IPS-15b (cell line): ENCODE results near the gene ALDH4A1.

Source experiments
- H3K27me3 ChIP-seq: one replicate; pipeline ENCODE4 v1.6.1; 2013; ENCODE audit warnings: low read length; ENCODE audit not compliant: control insufficient read depth, insufficient read depth
- H3K36me3 ChIP-seq: one replicate; pipeline ENCODE4 v1.6.1; 2013; ENCODE audit warnings: low read length; ENCODE audit not compliant: control insufficient read depth, insufficient read depth
- H3K4me1 ChIP-seq: one replicate; pipeline ENCODE4 v1.6.1; 2013; ENCODE audit warnings: mild to moderate bottlenecking, low read length; ENCODE audit not compliant: control insufficient read depth, insufficient read depth
- H3K4me3 ChIP-seq: one replicate; pipeline ENCODE4 v1.5.1; 2013; ENCODE audit warnings: low read depth, low read length
- H3K9ac ChIP-seq: one replicate; pipeline ENCODE4 v1.6.1; 2013; ENCODE audit warnings: low read depth, mild to moderate bottlenecking, low read length
- H3K9me3 ChIP-seq: one replicate; pipeline ENCODE4 v1.6.1; 2013; ENCODE audit warnings: mild to moderate bottlenecking, low read length; ENCODE audit not compliant: control insufficient read depth, insufficient read depth

Gene ALDH4A1

DNA sequence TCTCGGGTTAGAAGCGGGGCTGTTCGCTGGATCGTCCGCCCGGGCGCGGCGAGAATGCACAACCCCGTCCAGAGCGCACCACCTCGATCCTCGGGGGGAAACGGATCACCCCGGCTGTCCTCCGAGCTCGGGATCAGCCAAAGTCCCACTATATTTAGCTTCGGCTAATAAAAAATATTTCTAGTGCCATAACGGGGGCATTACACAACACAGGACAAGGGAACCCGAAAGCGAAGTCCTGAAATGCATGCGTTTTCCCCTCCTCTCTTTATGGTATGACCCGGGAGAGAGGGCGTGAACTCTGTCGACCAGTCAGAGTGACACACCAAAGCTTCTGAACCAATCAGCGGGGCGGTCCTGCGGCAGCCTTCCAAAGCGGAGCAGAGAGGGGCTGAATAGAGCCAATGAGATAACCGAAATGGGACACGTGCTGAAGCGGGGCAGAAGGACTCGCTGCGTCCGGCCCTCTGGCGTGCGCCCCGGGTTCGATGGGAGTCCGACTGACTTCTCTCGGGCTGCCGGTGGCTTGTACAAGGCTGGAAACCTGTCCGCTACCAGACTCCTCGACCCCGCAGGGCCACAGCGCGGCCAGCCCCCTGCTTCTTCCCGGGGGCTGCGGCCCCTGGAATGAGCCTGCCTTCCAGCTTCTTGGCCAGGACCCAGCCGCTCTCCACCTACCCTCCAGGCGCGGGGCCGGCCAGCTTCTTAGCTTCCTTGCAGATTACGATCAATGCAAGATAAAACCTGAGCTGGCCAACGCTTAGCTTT, at the start of gene ALDH4A1:
TSS of gene ALDH4A1 (minus strand) at position 33 of the 768 bp plus-strand sequence. CDS start at position 1, 32 bp downstream.
- Histone ChIP-seq H3K4me1 (no peaks in the 10 kb centered on the region), H3K27me3 (no peaks in the 10 kb centered on the region), H3K9ac (peak within 1 kb of the TSS; percentile 96), H3K4me3 (peak within 1 kb of the TSS; percentile 82), H3K36me3 (no peaks in the 10 kb centered on the region), H3K9me3 (no peaks in the 10 kb centered on the region)

GRCh38 chr1:18951818-18952391, 49.5 kb upstream of the ALDH4A1 start:
- peaks cover 10% of the 10 kb centered on the region for H3K27me3 ChIP-seq
- peaks cover 18% of the 10 kb centered on the region for H3K4me1 ChIP-seq
- no peak overlapping the region for H3K4me3 ChIP-seq
- no peak overlapping the region for H3K9ac ChIP-seq
- H3K36me3 ChIP-seq = no peaks in the 10 kb centered on the region
- H3K9me3 ChIP-seq = no peaks in the 10 kb centered on the region

- no peak overlapping the region for H3K9ac ChIP-seq
- peaks cover 10% of the 10 kb centered on the region for H3K27me3 ChIP-seq
- H3K36me3 ChIP-seq = no peaks in the 10 kb centered on the region
- H3K4me3 ChIP-seq = no peak overlapping the region
- peaks cover 18% of the 10 kb centered on the region for H3K4me1 ChIP-seq
- H3K9me3 ChIP-seq = no peaks in the 10 kb centered on the region
Observed at GRCh38 chr1:18951416-18951815, 49.1 kb upstream of the ALDH4A1 start.

- Histone ChIP-seq H3K36me3 (no peaks in the 10 kb centered on the region), H3K9me3 (no peaks in the 10 kb centered on the region), H3K4me3 (no peak overlapping the region), H3K4me1 (peaks cover 20% of the 10 kb centered on the region), H3K9ac (no peak overlapping the region), H3K27me3 (peaks cover 10% of the 10 kb centered on the region)
Observed at GRCh38 chr1:18950401-18951026, 48.2 kb upstream of the ALDH4A1 start.

- H3K9me3 ChIP-seq = no peaks in the 10 kb centered on the region
- no peak overlapping the region for H3K9ac ChIP-seq
- no peaks in the 10 kb centered on the region for H3K36me3 ChIP-seq
- H3K4me1 ChIP-seq = peaks cover 24% of the 10 kb centered on the region
- no peak overlapping the region for H3K4me3 ChIP-seq
- peaks cover 7% of the 10 kb centered on the region for H3K27me3 ChIP-seq
Observed at GRCh38 chr1:18949686-18950400, 47.5 kb upstream of the ALDH4A1 start.

GRCh38 chr1:18948913-18949685, 46.7 kb upstream of the ALDH4A1 start:
- no peaks in the 10 kb centered on the region for H3K36me3 ChIP-seq
- no peak overlapping the region for H3K4me3 ChIP-seq
- peaks cover 19% of the 10 kb centered on the region for H3K4me1 ChIP-seq
- H3K9me3 ChIP-seq = no peaks in the 10 kb centered on the region
- H3K9ac ChIP-seq = no peak overlapping the region
- no peaks in the 10 kb centered on the region for H3K27me3 ChIP-seq

GRCh38 chr1:18948048-18948912, 45.9 kb upstream of the ALDH4A1 start:
- peaks cover 19% of the 10 kb centered on the region for H3K4me1 ChIP-seq
- no peak overlapping the region for H3K4me3 ChIP-seq
- no peaks in the 10 kb centered on the region for H3K27me3 ChIP-seq
- H3K9ac ChIP-seq = no peak overlapping the region
- H3K36me3 ChIP-seq = no peaks in the 10 kb centered on the region
- H3K9me3 ChIP-seq = no peaks in the 10 kb centered on the region

- Histone ChIP-seq H3K27me3 (no peaks in the 10 kb centered on the region), H3K9ac (no peak overlapping the region), H3K36me3 (no peaks in the 10 kb centered on the region), H3K4me3 (no peak overlapping the region), H3K9me3 (no peaks in the 10 kb centered on the region), H3K4me1 (peaks cover 19% of the 10 kb centered on the region)
Observed at GRCh38 chr1:18947570-18947969, 45.2 kb upstream of the ALDH4A1 start.

- Histone ChIP-seq H3K36me3 (no peaks in the 10 kb centered on the region), H3K9me3 (no peaks in the 10 kb centered on the region), H3K9ac (no peak overlapping the region), H3K4me3 (no peak overlapping the region), H3K4me1 (peaks cover 20% of the 10 kb centered on the region), H3K27me3 (no peaks in the 10 kb centered on the region)
Observed at GRCh38 chr1:18946550-18947381, 44.4 kb upstream of the ALDH4A1 start.

DNA sequence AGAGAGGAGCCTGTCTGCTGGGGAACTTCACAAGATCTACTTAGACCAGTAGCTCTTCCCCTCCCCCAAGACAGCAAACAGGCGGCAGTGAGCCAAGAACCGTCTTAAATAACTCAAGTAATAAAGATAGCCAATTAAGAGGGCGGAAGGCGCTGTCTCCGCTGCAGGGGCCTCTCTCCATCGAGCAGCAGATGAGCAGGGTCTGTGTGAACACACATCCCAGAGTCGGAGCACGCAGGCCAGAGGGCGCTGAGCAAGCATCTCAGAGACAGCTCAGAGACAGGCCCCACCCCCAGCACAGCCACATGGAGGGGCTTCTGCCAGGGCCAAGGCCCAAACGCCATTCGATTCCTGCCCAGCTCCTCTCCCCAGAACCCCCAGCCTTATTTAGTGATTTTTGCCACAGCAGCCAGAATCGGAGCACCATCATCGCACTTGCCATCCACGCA, 43.1 kb upstream of the ALDH4A1 start:
- Histone ChIP-seq H3K9me3 (no peaks in the 10 kb centered on the region), H3K36me3 (no peaks in the 10 kb centered on the region), H3K27me3 (no peaks in the 10 kb centered on the region), H3K4me1 (peaks cover 30% of the 10 kb centered on the region), H3K9ac (peak overlapping the region; percentile 1), H3K4me3 (no peak overlapping the region)
